ENCODE results near the gene ARID3A. TPM values are rescaled to one million over a fixed set of nuclear protein-coding genes. Genes with fewer than 3 reads are reported as not detected.

Gene ARID3A
- total RNA-seq, 1 experiment from 2014 or later: 28.9 TPM

GRCh38 chr19:954672-955494 is 29.0 kb downstream of the ARID3A start:
- no TSS peak for BruUV-seq (replicated peaks)
- Histone ChIP-seq H3K4me3 (ENCODE audit: low read depth in 2 of 2, low read length in 2 of 2) (no peak overlapping the region), H3K9me3 (ENCODE audit: control insufficient read depth, insufficient read depth, low read depth, low read length) (no peaks in the 10 kb centered on the region), H3K27ac (ENCODE audit: low read length) (0 out of 2 replicates have a peak overlapping the region, but pooled peaks have one; percentile 39), H3K27me3 (ENCODE audit: control insufficient read depth, insufficient read depth, low read length) (no peaks in the 10 kb centered on the region), H3K4me1 (ENCODE audit: control insufficient read depth, insufficient read depth, low read length) (peaks cover 29% of the 10 kb centered on the region), H3K36me3 (ENCODE audit: control insufficient read depth, insufficient read depth, low read length) (no peaks in the 10 kb centered on the region)
- TF ChIP-seq, protein P1, sequence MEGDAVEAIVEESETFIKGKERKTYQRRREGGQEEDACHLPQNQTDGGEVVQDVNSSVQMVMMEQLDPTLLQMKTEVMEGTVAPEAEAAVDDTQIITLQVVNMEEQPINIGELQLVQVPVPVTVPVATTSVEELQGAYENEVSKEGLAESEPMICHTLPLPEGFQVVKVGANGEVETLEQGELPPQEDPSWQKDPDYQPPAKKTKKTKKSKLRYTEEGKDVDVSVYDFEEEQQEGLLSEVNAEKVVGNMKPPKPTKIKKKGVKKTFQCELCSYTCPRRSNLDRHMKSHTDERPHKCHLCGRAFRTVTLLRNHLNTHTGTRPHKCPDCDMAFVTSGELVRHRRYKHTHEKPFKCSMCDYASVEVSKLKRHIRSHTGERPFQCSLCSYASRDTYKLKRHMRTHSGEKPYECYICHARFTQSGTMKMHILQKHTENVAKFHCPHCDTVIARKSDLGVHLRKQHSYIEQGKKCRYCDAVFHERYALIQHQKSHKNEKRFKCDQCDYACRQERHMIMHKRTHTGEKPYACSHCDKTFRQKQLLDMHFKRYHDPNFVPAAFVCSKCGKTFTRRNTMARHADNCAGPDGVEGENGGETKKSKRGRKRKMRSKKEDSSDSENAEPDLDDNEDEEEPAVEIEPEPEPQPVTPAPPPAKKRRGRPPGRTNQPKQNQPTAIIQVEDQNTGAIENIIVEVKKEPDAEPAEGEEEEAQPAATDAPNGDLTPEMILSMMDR (IDR thresholded peaks at IDR 0.05): no peak
- TF ChIP-seq POLR2AphosphoS5 (IDR thresholded peaks at IDR 0.05; ENCODE audit: low read depth, low read length) (no peak), SIN3A (IDR thresholded peaks at IDR 0.05; ENCODE audit: borderline replicate concordance, insufficient read depth, low read depth, low read length) (no peak), TCF7L2 (IDR thresholded peaks at IDR 0.05; ENCODE audit: low read depth, low read length) (no peak)
- TF ChIP-seq, protein P2, sequence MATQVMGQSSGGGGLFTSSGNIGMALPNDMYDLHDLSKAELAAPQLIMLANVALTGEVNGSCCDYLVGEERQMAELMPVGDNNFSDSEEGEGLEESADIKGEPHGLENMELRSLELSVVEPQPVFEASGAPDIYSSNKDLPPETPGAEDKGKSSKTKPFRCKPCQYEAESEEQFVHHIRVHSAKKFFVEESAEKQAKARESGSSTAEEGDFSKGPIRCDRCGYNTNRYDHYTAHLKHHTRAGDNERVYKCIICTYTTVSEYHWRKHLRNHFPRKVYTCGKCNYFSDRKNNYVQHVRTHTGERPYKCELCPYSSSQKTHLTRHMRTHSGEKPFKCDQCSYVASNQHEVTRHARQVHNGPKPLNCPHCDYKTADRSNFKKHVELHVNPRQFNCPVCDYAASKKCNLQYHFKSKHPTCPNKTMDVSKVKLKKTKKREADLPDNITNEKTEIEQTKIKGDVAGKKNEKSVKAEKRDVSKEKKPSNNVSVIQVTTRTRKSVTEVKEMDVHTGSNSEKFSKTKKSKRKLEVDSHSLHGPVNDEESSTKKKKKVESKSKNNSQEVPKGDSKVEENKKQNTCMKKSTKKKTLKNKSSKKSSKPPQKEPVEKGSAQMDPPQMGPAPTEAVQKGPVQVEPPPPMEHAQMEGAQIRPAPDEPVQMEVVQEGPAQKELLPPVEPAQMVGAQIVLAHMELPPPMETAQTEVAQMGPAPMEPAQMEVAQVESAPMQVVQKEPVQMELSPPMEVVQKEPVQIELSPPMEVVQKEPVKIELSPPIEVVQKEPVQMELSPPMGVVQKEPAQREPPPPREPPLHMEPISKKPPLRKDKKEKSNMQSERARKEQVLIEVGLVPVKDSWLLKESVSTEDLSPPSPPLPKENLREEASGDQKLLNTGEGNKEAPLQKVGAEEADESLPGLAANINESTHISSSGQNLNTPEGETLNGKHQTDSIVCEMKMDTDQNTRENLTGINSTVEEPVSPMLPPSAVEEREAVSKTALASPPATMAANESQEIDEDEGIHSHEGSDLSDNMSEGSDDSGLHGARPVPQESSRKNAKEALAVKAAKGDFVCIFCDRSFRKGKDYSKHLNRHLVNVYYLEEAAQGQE (IDR thresholded peaks at IDR 0.05; ENCODE audit: insufficient read depth in 1 of 2, low read depth in 2 of 2, low read length in 1 of 2): no peak
- intact Hi-C loops (cut with micrococcal nuclease; ENCODE audit: unreplicated experiment): no loop called here
- POLR2A ChIA-PET: no interaction called here
- in situ Hi-C loops (cut with HindIII; ENCODE audit: low pct_unique_long_range_greater_than_20kb, low sequenced_read_pairs): no loop called here
- DNase-seq (ENCODE audit: low read depth, low spot score) (no peak), ATAC-seq (peak; percentile 43)
- CTCF ChIA-PET: no interaction called here

GRCh38 chr19:955803-956765 is 30.2 kb downstream of the ARID3A start:
- Histone ChIP-seq H3K4me3 (ENCODE audit: low read depth in 2 of 2, low read length in 2 of 2) (no peak overlapping the region), H3K4me1 (ENCODE audit: control insufficient read depth, insufficient read depth, low read length) (peaks cover 29% of the 10 kb centered on the region), H3K36me3 (ENCODE audit: control insufficient read depth, insufficient read depth, low read length) (no peaks in the 10 kb centered on the region), H3K27ac (ENCODE audit: low read length) (peak overlapping the region; percentile 69), H3K27me3 (ENCODE audit: control insufficient read depth, insufficient read depth, low read length) (no peaks in the 10 kb centered on the region), H3K9me3 (ENCODE audit: control insufficient read depth, insufficient read depth, low read depth, low read length) (no peaks in the 10 kb centered on the region)
- ChIA-PET POLR2A (no interaction called here), CTCF (interaction anchor here (0.6 kb wide), 1 partner anchor 11 kb away, joined by 3 read pairs; no protein-coding TSS in a partner anchor)
- intact Hi-C loops (cut with micrococcal nuclease; ENCODE audit: unreplicated experiment): no loop called here
- no peak for DNase-seq (ENCODE audit: low read depth, low spot score)
- BruUV-seq (replicated peaks): no TSS peak
- no peak for ATAC-seq
- TF ChIP-seq, protein P1 (IDR thresholded peaks at IDR 0.05): no peak
- no peak for TF ChIP-seq SIN3A (IDR thresholded peaks at IDR 0.05; ENCODE audit: borderline replicate concordance, insufficient read depth, low read depth, low read length)
- no peak for TF ChIP-seq TCF7L2 (IDR thresholded peaks at IDR 0.05; ENCODE audit: low read depth, low read length)
- no peak for TF ChIP-seq POLR2AphosphoS5 (IDR thresholded peaks at IDR 0.05; ENCODE audit: low read depth, low read length)
- TF ChIP-seq, protein P2 (IDR thresholded peaks at IDR 0.05; ENCODE audit: insufficient read depth in 1 of 2, low read depth in 2 of 2, low read length in 1 of 2): no peak
- in situ Hi-C loops (cut with HindIII; ENCODE audit: low pct_unique_long_range_greater_than_20kb, low sequenced_read_pairs): no loop called here

Measured in Panc1 (cell line).